GF-D8 (cell line): ENCODE data around the gene YEATS2.
"Not testable (repeated sequence)": the region's sequence is repeated elsewhere in the genome, so short reads cannot be mapped to it uniquely, and the experiment has no call there.

Experiments used
- DNase-seq: peaks from one replicate; lab custom pipeline; 2025; lab: John Stamatoyannopoulos, UW

The YEATS2 gene

DNA sequence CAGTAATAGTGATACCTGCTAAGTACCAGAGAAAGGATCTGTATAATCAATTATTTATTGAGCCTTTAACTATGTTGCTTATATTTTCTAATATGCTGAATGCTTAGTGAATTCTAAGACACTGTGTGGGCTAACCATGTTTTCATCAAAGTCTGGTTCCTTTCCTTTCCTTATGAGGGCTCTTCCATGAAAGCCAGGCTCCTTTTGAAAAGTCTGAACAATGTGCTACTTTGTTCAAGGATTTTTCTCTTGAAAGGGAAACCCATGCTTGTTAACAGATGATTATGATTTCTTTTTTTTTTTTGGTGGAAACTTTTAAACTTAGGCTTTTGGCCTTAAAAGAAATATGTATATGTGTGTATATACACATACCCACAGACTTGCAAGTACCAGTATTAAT lies 17.0 kb downstream of the YEATS2 start:
- DNase-seq, result no peak

DNA sequence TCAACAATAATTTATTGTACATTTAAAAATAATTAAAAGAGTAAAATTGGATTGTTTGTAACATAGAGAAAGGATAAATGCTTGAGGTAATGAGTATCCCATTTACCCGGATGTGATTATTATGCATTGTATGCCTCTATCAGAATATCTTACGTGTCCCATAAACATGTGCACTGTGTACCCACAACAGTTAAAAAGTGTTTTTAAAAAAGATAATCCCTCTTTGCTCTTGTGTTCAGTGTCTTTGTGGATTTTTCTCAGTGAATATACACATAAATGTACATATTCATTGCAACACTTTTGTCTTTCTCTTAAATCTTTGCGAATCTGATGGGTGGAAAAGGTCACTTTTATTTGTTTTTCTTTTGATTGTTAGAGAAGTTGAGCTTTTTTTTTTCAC lies 20.4 kb downstream of the YEATS2 start:
- no peak for DNase-seq

DNA sequence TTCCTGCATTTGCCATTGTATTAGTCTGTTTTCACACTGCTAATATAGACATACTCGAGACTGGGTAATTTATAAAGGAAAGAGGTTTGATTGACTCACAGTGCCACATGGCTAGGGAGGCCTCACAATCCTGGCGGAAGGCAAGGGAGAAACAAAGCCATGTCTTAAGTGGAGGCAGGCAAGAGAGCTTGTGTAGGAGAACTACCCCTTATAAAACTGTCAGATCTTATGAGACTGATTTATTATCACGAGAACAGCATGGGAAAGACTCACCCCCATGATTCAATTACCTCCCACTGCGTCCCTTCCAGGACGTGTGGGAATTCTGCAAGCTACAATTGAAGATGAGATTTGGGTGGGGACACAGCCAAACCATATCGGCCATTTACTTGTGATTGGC lies 27.8 kb downstream of the YEATS2 start:
- DNase-seq, result no peak

DNA sequence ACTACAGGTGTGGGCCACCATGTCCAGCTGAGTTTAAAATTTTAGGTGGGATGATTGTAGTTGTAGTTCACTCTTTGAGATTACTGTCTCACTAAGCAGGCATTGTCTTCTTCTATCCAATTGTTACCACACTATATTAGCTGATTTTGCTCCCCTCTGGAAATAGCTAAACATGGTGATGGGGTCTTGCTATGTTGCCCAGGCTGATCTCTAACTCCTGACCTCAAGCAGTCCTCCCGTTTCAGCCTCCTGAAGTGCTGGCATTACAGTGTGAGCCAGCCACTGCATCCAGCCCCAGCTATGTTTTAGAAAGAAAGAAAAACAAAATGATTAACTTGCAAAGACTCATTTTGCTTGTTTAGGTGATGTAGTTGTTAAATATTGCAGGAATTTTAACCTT lies 30.6 kb downstream of the YEATS2 start:
- DNase-seq, result no peak

DNA sequence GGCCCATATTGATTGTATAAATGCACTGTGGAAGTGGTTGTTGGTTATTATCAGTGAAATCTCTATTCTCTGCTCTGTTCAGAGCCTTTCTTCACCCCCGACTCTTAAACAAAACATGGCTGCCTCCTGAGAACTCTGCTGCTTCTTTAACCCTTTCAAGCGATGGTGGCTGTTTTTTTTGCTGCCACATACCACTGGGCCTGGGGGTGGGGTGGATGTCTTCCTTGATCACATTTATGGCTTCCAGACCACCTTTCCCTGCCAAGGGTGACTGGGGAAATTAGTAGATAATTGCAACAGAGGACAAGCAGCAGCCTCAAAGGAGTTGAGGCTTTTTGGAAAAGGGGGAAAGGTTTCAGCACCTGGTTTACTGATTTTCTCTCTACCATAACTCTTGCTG lies 32.8 kb downstream of the YEATS2 start:
- DNase-seq, result no peak

DNA sequence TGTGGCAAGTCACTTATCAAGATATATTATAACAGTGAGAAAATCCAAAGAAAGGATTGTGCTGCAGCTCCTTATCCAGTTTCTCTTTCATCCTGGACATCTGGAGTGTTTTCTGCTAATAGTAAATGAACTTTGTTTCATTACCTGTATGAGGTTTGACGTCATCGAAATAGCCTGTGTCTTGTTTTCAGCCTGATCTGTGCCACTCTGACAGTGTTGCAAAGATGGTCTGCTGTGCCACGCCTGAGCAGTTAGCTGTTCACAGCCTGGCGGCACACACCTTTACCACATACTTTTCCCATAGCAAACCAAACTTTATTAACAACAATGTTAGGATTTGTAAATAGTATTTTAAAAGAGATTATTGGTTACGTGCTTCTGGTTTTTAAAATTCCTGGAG lies 34.0 kb downstream of the YEATS2 start:
- no peak for DNase-seq

DNA sequence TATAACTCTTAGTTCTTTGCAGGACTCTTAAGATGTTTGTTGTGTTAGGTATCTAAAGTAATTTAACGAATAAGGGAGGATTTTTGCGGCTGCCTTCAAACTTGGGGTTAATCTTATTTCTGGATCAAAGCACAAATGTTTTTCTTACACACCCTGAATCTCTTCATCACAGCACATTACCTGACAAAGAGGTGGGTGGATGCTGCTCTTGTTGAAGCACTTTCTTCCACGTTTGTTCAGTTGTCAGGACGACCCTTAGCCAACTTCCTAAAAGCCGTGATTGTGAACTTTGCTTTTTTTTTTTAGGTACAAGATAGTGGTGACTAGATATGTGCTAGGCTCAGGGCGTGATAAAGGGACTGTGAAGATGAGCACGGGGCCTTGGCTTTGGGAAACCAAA lies 36.0 kb downstream of the YEATS2 start:
- DNase-seq, result no peak

DNA sequence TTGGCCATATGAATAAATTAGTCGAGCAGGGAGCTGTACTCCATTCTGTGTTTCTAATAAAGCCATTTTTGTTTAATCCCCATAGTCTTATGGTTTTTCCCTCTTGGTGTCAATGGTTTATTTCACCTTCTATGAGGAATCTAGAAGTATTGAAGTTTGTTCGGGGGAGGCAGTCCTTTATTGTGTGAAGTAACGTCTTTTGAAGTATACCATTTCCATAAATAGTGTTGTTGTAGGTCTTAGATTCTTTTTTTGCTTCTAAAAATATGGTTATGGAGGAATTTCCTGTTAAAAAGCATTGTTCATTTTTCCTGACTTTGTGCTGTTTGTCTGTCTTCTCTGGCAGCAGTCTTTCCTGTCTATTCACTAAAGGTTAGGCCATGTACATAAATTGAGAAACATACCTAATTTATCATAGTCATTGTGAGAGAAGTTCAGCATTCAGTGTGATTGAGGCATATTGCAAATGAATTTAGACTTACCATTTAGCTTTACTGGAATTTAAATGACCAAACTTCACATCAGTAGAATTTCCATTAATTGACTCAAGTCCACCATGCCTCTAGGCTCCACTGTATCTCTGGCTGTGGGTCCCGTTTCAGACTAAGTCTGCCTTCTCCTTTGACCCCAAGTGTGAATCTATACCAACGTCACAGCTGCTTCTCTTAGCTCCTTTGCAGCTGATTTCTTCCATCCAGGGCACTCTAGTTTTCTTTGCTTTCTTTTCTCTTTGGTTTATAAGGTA lies 37.3 kb downstream of the YEATS2 start:
- no peak for DNase-seq

DNA sequence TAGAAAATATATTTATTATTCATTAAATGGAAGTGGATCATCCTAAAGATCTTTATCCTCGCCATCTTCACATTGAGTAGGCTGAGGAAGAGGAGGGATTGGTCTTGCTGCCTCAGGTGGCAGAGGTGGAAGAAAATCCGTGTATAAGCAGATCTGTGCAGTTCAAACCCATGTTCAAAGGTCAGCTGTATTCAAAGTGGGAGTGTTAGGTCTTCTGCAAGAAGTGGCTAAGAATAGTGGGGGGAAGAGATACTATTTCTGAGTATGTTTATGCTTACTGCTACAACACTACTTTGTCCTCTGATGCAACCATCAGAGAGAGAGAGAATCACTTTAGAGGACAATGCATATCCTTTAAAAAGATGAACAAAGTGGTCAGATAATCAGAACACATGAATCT lies 39.5 kb downstream of the YEATS2 start:
- no peak for DNase-seq

DNA sequence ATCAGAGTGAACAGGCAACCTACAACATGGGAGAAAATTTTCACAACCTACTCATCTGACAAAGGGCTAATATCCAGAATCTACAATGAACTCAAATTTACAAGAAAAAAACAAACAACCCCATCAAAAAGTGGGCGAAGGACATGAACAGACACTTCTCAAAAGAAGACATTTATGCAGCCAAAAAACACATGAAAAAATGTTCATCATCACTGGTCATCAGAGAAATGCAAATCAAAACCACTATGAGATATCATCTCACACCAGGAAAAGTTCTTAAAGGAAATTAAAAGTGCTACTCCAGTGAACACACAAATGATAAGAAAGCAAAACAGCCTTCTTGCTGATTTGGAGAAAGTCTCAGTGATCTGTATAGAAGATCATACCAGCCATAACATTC lies 42.6 kb downstream of the YEATS2 start:
- not testable (repeated sequence) for DNase-seq

DNA sequence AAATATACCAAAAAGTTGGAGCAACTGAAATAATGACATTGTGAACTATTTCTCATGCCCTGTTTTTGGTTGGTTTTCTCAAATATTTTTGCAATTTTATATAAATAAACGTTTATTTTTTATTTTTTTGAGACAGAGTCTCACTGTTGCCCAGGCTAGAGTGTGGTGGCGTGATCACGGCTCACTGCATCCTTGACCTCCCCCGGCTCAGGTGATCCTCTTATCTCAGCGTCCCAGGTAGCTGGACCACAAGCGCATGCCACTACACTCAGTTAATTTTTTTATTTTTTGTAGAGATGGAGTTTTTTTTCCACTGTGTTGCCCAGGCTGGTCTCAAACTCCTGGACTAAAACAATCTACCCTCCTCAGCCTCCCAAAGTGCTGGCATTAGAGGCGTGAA lies 45.6 kb downstream of the YEATS2 start:
- no peak for DNase-seq

DNA sequence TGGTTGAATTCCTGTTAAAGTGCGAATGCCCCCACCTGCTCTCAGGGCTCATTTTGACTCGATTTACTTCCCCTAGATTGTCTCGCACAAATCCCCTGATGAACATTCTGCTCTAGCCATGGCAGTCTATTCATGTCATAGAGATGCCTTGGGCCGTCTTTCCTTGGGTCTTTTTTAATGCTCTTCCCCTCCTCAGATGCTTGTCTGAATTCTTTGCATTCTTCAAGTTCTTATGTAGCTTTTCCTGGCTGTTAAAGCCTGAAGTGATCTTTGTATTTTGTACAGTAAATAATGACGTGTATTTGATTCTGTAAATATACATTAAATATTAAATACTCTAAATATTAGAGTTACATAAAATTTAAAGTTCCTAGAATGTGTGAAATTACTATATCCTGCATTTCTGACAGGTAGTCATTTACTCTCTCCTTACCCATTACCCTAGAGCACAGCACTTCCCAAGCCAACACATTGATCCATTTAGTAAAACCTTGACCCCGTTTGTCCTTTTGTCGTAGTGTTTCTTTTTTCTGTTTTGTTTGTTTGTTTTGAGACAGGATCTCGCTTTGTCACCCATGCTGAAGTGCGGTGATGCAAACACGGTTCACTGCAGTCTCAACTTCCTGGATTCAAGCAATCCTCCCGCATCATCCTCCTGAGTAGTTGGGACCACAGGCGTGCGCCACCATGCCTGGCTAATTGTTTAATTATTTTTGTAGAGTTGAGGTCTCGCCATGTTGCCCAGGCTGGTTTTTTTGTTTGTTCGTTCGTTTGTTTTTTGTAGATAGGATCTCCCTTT lies 47.9 kb downstream of the YEATS2 start:
- no peak for DNase-seq

DNA sequence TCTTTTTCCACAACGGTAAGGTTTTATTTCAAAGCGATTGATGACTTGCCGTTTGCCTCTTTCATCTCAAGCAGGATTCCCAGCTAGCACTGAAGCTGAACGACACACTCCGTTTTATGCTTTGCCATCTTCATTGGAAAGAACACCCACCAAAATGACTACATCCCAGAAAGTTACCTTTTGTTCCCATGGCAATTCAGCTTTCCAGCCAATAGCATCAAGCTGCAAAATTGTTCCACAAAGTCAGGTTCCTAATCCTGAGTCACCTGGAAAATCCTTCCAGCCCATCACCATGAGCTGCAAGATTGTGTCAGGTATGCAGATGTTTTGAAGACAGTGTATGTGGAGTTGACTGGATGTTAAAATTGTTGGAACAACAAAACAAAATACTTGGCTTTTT lies 56.5 kb downstream of the YEATS2 start:
- DNase-seq, result no peak

DNA sequence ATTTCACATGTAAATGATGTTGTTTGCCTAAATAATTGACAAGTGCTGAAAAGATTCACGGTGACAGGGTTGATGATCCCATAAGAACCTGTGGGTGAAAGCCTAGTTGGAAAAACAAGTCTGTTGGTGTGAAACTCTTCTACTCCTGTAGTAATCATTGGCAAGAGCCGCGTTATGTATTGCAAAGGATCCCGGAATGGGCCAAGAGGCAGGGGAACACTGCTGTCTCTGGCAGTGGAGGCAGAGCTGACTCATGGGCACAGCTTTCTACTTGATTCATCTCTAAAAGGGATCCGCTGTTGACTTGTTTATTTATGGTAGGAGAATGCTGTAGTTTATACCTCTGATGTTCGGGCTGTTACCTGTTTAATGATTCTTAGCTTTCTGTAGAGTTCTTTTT lies 64.7 kb downstream of the YEATS2 start:
- DNase-seq, result no peak

DNA sequence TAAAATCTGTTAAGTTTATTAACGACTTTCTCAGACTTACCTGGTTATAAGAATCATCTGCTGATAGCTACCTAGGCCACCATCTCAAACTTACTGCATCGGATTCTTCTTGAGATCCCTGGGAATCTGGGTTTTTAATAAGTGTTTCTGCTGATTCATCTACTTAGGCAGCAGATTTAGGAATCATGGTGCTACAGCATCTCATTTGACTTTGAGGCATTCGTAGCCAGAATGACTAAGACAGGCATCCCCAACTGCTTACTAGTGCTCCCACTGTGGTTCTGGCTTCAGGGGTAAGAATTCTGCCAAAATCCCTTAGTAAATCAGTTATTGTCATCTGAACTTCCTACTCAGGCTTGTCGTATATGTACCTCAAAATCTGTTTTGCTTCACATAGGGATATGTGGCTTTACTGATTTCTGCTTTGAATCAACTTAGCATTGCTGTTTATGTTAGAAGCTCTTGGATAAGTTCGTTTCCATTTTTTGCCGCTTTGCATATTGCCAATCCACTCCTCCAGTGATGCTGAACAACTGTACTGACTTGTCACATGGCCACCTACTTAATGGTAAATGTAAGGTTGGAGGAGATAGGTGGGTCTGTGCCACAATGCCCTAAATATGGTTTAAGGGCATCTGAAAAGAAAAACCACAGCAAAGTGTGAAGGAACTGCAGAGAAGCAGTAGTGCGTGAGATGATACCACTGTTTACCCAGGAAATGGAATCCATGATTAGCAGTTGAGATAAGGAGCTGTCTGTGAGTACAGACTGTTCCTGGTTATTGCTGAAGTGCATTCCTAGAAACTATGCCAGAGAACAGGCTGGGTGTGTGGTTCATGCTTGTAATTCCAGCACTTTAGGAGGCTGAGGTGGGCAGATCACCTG lies 67.5 kb downstream of the YEATS2 start:
- DNase-seq, result no peak

DNA sequence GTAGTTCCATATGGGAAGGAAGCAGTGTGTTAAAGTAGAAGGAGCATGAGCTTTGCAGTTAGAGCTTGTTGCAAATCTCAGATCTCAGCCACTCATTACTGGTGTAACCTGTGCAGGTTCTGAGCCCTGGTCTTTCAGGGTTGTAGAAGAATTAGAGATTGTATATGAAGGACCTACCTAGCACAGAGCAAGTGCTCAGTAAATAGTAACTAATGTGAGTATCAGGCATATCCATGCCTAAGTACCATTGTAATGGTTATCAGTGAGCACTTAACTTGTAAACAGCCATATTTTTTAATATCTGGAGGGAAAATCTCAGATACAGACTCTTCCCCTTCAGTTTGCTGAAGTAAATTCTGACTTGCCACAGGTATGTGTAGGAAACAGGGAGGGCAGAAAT lies 68.5 kb downstream of the YEATS2 start:
- no peak for DNase-seq

DNA sequence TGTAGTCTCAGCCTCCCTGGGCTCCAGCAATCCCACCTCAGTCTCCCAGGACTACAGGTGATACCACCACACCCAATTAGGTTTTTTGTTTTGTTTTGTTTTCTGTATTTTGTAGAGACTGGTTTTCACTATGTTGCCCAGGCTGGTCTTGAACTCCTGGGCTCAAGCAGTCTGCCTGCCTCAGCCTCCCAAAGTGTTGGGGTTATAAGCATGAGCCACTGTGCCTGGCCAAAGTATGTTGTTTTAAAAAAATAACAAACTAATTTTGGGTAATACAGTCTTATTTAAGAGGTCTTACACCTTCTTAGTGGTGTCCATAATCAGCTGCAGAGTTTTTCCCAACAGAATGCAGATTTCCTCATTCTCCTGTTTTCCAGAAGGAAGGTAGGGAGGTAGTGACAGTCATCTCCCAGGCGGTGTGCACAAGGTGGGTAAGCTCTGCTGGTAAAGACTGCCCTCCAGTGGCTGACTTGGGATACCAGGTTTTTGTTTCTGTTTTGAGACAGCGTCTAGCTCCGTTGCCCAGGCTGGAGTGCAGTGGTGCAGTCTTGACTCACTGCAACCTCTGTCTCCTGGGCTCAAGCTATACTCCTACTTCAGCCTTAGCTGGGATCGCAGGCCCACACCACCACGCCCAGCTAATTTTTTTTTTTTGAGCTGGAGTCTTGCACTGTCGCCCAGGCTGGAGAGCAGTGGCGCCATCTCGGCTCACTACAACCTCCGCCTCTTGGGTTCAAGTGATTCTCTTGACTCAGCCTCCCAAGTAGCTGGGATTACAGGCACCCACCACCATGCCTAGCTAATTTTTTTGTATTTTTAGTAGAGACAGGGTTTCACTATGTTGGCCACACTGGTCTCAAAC lies 69.4 kb downstream of the YEATS2 start:
- peak; percentile 18 for DNase-seq

DNA sequence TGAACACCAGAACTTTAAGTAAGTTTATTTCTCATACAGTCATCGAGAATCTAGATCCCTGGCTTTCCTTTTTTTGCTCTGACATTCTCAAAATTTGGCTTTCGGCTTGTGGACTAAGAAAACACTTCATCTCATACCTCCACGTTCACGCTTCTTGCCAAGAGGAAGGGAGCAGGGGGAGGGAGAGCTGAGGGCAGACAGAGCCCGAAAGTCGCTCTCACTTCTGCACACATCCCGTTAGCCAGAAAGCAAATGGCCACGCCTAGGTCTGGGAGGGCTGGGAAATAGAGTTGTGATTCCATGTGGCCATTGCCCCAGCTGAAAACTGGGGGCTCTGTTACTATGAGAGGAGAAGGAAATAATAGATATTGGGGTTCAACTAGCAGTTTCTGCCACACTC lies 70.5 kb downstream of the YEATS2 start:
- DNase-seq, result no peak

DNA sequence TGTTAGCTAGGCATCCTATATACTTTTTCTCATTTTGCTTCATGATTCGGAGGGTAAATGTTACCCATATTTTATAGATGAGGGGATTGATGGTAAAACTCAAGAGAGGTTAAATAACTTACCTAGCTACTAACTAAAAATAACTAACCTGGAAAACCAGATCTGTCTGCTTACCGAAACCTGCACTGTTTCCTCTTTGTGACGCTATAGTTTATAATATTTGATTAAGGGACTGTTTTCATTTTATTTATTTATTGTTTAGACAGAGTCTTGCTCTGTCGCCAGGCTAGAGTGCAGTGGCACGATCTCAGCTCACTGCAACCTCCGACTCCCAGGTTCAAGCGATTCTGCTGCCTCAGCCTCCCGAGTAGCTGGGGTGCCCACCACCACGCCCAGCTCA lies 71.9 kb downstream of the YEATS2 start:
- DNase-seq, result no peak

DNA sequence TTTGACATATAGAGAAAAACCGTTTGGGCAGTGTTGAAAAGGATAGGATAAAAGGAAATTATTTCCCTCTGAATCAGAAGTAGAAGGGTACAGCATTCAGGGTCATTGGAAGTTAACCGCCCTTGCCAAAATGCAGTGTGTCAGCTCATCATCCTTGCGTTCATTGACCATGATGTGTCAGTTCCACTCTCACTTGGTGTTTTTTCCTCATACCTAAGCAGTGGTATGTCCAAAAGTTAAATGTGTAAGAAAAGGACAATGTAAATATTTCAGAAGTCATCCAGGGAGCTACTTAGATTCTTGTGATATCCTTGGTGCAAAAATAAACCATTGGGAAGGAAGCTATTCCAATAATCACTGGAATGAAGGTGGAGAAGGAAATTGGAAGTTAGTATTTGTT lies 77.0 kb downstream of the YEATS2 start:
- DNase-seq, result no peak

DNA sequence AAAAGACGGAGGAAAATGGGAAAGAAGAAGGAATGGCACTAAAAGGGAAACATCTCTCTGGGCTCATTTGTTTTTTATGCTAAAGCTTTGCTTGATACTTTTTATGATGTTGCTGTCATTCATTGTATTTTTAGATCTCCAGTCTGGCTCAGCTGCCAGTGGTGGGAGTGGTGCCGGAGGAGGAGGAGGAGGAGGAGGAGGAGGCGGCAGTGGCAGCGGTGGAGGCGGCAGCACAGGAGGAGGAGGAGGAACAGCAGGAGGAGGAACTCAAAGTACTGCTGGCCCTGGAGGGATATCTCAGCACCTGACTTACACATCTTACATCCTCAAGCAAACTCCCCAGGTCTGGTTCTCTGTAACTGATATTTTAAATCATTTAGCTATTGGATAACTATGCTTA lies 78.2 kb downstream of the YEATS2 start:
- peak; percentile 46 for DNase-seq

DNA sequence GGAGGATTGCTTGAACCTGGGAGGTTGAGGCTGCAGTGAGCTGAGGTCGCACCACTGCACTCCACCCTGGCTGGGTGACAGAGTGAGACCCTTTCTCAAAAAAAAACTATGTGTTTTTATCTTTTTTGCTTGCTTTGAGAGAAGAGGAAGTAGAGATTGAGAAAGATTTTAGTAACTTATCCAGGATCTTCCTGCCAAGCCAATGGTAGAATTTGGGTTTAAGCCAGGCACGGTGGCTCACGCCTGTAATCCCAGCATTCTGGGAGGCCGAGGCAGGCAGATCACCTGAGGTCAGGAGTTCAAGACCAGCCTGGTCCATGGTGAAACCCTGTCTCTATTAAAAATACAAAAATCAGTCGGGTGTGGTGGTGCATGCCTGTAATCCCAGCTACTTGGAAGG lies 78.9 kb downstream of the YEATS2 start:
- DNase-seq, result peak; percentile 70
